ENCODE data around the gene ZSWIM5. TPM values are rescaled to one million over a fixed set of nuclear protein-coding genes. Genes with fewer than 3 reads are reported as not detected.
A peak's percentile ranks its signal among the peaks of the same experiment; 100 is the strongest.

ZSWIM5 gene
- total and polyA plus RNA-seq, 2 of the 8 experiments (the other 6 are each of a cell fraction or from before 2014, with no cell fraction given): 2.5 to 3.9 TPM

DNA sequence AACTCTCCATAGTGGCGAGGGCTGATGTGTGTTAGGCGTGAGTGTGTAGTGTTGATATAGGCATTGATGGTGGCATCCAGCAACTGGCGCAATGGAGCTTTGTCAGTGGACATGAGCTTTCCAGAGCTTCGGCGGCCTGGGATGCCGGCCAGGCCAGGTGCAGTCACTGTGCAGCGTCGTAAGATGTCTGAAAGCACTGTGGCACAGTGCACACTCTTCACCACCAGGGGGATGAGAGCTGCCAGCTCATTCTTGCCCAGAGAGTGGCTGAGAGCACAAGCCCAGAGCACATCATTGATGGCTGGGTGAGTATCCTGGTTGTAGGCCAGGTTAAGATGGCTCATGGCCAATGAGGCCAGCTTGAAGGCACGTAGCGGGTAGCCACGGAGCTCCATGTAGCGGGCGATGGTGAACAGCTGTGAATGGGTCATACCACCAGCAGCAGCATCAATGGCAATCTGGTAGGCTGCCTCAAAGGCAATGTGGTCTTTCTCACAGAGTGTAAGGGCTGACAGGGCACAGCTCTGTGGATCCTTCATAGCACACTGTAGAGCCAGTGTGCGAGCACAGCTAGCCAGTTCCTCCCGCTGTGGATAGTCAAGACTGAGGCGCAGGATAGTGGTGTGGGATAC is 187.7 kb downstream of the ZSWIM5 start (continued):
- TF ChIP-seq RAD21 (IDR thresholded peaks at IDR 0.05 in 1 of 2, conservative IDR thresholded peaks at IDR 0.05 in 1 of 2; ENCODE audit: low read depth in 2 of 2, low read length in 2 of 2) (peak; percentile 84 to 86), CHD2 (IDR thresholded peaks at IDR 0.05; ENCODE audit: low read length) (no peak), ASH2L (IDR thresholded peaks at IDR 0.05; ENCODE audit: low read length) (no peak), YY1 (IDR thresholded peaks at IDR 0.05; ENCODE audit: low read depth, low read length) (peak; percentile 79; the same call in 1 of the 2 replicates), TAF1 (IDR thresholded peaks at IDR 0.05; ENCODE audit: low read depth, low read length) (no peak)
